HepG2 (cell line): ENCODE measurements around the gene LY6G5B. TPM values are rescaled to one million over a fixed set of nuclear protein-coding genes. Genes with fewer than 3 reads are reported as not detected.

Experiments used
- ATAC-seq: fragments of 200-7000 bp; cut with Tn5 transposase; 3 replicates; pipeline ENCODE4 v1.9.1; 2020; ENCODE audit warnings: mild to moderate bottlenecking, moderate library complexity
- BruUV-seq: library from RNA; stranded (reverse); fragments of 400-500 nt; replicated peaks from 2 replicates; lab custom pipeline; 2021; lab: Mats Ljungman, UMichigan
- CTCF ChIA-PET: fragments of 300-600 bp; formaldehyde crosslinking; extraction: SDS; loops from one replicate; lab custom pipeline; 2021; ENCODE audit warnings: low total read pairs, inconsistent platforms, low intra/inter-chr PET ratio; lab: Yijun Ruan, JAX
- POLR2A ChIA-PET: fragments of 350-600 bp; sonication (Branson Sonifier 250); formaldehyde crosslinking; loops from one replicate; lab custom pipeline; 2020; ENCODE audit warnings: antibody characterized with exemption, inconsistent platforms; lab: Yijun Ruan, JAX
- DNase-seq: peaks from one replicate; pipeline ENCODE4 v3.0.0-alpha.2; 2015; ENCODE audit warnings: low spot score
- FAIRE-seq: peaks from 3 replicates; lab custom pipeline; 2011; peaks lifted over from hg19 to GRCh38; lab: Jason Lieb, UNC
- H2AFZ ChIP-seq: one replicate; pipeline ENCODE4 v1.6.1; 2011; ENCODE audit warnings: low read length, inconsistent platforms
- H3K27ac ChIP-seq: fragments of 300-600 bp; 3 replicates; pipeline ENCODE4 v1.8.0; 2011; ENCODE audit warnings: mixed run types, mild to moderate bottlenecking, mixed read lengths, low read length, inconsistent platforms; ENCODE audit not compliant: insufficient read depth; ENCODE audit errors: extremely low read length
- H3K27me3 ChIP-seq, 2 experiments: fragments of 200-600 bp in 1 of 2; 2 replicates in 1 of 2; 3 replicates in 1 of 2; pipeline versions ENCODE4 v1.6.0 to v1.8.0; 2011; ENCODE audit warnings: low read length in 2 of 2, mild to moderate bottlenecking in 2 of 2, moderate library complexity in 2 of 2, inconsistent platforms in 1 of 2; ENCODE audit not compliant: insufficient read depth in 2 of 2, control insufficient read depth in 1 of 2
- H3K36me3 ChIP-seq, 2 experiments: fragments of 200-600 bp in 1 of 2; replicated peaks in 1 of 2; 2 replicates in 1 of 2; 3 replicates in 1 of 2; pipeline versions ENCODE4 v1.5.1 to v1.8.0; 2011; ENCODE audit warnings: low read length in 2 of 2, inconsistent platforms in 1 of 2; ENCODE audit not compliant: insufficient read depth in 2 of 2, control insufficient read depth in 1 of 2
- H3K4me1 ChIP-seq: 2 replicates; pipeline ENCODE4 v1.5.1; 2012; ENCODE audit warnings: low read length, inconsistent platforms; ENCODE audit not compliant: insufficient read depth
- H3K4me2 ChIP-seq: 2 replicates; pipeline ENCODE4 v1.6.0; 2011; ENCODE audit warnings: low read depth, low read length, inconsistent platforms
- H3K4me3 ChIP-seq, 3 experiments: fragments of 200-600 bp in 1 of 3; sonication (generic), shearing (Covaris generic) in 1 of 3; replicated peaks in 1 of 3; 2 replicates each; pipeline ENCODE4 v1.5.1; 2011 to 2016; ENCODE audit warnings: low read length in 3 of 3, inconsistent platforms in 2 of 3, low read depth in 2 of 3, mild to moderate bottlenecking in 2 of 3, control low read depth in 1 of 3, mixed read lengths in 1 of 3; ENCODE audit not compliant: insufficient read depth in 1 of 3
- H3K79me2 ChIP-seq: one replicate; pipeline ENCODE4 v1.6.1; 2011; ENCODE audit warnings: low read length, inconsistent platforms; ENCODE audit not compliant: insufficient read depth
- H3K9ac ChIP-seq: 2 replicates; pipeline ENCODE4 v1.6.0; 2011; ENCODE audit warnings: mild to moderate bottlenecking, low read depth, low read length, inconsistent platforms; ENCODE audit not compliant: insufficient read depth
- H3K9me3 ChIP-seq: 2 replicates; pipeline ENCODE4 v1.5.1; 2012; ENCODE audit warnings: mild to moderate bottlenecking, low read length
- H4K20me1 ChIP-seq: 2 replicates; pipeline ENCODE4 v1.6.0; 2011; ENCODE audit warnings: inconsistent platforms, mild to moderate bottlenecking, low read length, moderate library complexity; ENCODE audit not compliant: insufficient read depth
- FOXP1 ChIP-seq, 2 experiments: fragments of 450-650 bp in 1 of 2; IDR thresholded peaks; 2 replicates each; pipeline ENCODE4 v1.6.1; 2017 to 2018; ENCODE audit warnings: antibody characterized with exemption in 1 of 2
- NFE2 ChIP-seq: sonication (generic); formaldehyde crosslinking; IDR thresholded peaks from 2 replicates; pipeline ENCODE4 v1.4.0; 2020; ENCODE audit warnings: missing genetic modification reagents
- PLRG1 ChIP-seq: fragments of 450-650 bp; conservative IDR thresholded peaks from 2 replicates; pipeline ENCODE4 v1.6.1; 2016
- SIN3A ChIP-seq: IDR thresholded peaks from 2 replicates; pipeline ENCODE4 v1.6.1; 2011; ENCODE audit warnings: low read depth, mild to moderate bottlenecking, control low read depth, low read length, borderline replicate concordance
- SPEN ChIP-seq: sonication (generic); formaldehyde crosslinking; IDR thresholded peaks from 2 replicates; pipeline ENCODE4 v1.5.1; 2020; ENCODE audit warnings: low read depth, mild to moderate bottlenecking, missing genetic modification reagents
- ZFP82 ChIP-seq: sonication (generic); formaldehyde crosslinking; IDR thresholded peaks from 2 replicates; pipeline ENCODE4 v1.5.1; 2020; ENCODE audit warnings: mild to moderate bottlenecking, missing genetic modification reagents, borderline replicate concordance
- ZNF619 ChIP-seq: sonication (generic); formaldehyde crosslinking; IDR thresholded peaks from 2 replicates; pipeline ENCODE4 v1.4.0; 2020; ENCODE audit warnings: mild to moderate bottlenecking, missing genetic modification reagents
- ZNF777 ChIP-seq: sonication (generic); formaldehyde crosslinking; IDR thresholded peaks from 2 replicates; pipeline ENCODE4 v1.4.0; 2020; ENCODE audit warnings: missing genetic modification reagents
- ZSCAN22 ChIP-seq: sonication (generic); formaldehyde crosslinking; IDR thresholded peaks from 2 replicates; pipeline ENCODE4 v1.4.0; 2020; ENCODE audit warnings: mild to moderate bottlenecking, missing genetic modification reagents
- WGBS: methylation state at CpG from one replicate; pipeline ENCODE4 v1.1.6; 2017; ENCODE audit warnings: low lambda C conversion rate; 5-methylcytosine and 5-hydroxymethylcytosine counted together
- in situ Hi-C: cut with HindIII; loops from 2 replicates; pipeline ENCODE4 v1.10.0; 2017; ENCODE audit warnings: low pct_unique_long_range_greater_than_20kb; ENCODE audit not compliant: extremely low pct_ligation_motif_present
- intact Hi-C: fragments of 100-400 bp; cut with micrococcal nuclease; formaldehyde crosslinking; loops from one replicate; pipeline ENCODE4 v1.10.0; 2022; ENCODE audit not compliant: unreplicated experiment
- polyA plus RNA-seq, 8 experiments: library from polyadenylated mRNA; depleted of rRNA in 3 of 8; stranded (reverse) in 7 of 8; unstranded in 1 of 8; fragments of >200 nt; fragmentation: Illumina TruSeq in 4 of 8; extraction: Trizol in 4 of 8; gene quantifications; 2 replicates each; pipeline versions ENCODE4 v1.2.1 to v1.2.3, GENCODE V29; 2011 to 2016; ENCODE audit warnings: low read depth in 4 of 8, missing spikeins in 1 of 8, mixed read lengths in 1 of 8; ENCODE audit not compliant: insufficient read depth in 1 of 8
- total RNA-seq, 5 experiments: library from RNA; depleted of rRNA; stranded (reverse); fragments of >200 nt; fragmentation: Illumina TruSeq; extraction: Trizol; gene quantifications; 2 replicates each; pipeline ENCODE4 v1.2.3, GENCODE V29; 2016; ENCODE audit warnings: low read depth in 1 of 5
- TF ChIP-seq, protein P1 (sequence below): sonication (generic); formaldehyde crosslinking; IDR thresholded peaks from 2 replicates; pipeline ENCODE4 v1.4.0; 2020; ENCODE audit warnings: missing genetic modification reagents
- TF ChIP-seq, protein P2 (sequence below): sonication (generic); formaldehyde crosslinking; IDR thresholded peaks from 2 replicates; pipeline ENCODE4 v1.5.0; 2020; ENCODE audit warnings: mild to moderate bottlenecking, missing genetic modification reagents

Gene LY6G5B
- total and polyA plus RNA-seq, 2 of the 13 experiments (the other 11 are each of a cell fraction or from before 2014, with no cell fraction given): 7.8 to 15.7 TPM

DNA sequence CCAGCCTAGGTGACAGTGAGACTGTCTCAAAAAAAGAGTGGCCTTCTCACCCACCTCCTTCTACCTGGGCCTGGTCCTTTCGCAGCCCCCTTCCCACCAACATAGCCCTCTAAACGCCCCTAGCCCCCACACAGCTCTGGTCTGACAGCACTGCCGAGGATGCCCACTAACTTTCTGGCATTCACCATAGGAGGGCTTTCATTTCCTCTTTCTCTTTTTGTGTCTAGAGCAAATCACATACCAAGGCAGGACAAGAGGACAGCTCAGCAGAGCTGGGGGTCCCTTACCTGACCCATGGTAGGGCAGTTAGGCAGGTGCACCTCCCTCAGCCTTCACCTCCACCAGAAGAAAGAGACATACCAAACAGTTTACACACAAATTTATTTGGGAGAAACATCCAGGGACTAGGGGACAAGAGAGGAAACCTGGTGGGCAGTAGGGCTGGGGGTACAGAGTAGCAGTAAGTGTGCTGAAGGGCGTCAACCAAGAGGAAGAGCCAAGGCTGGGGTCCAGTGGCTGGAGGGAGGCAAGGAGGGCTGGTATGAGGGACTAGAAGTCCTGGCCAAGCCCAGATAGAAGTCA is 6.6 kb downstream of the LY6G5B start:
- H3K4me1 ChIP-seq: peaks cover 11% of the 10 kb centered on the region
- H3K27ac ChIP-seq: no peak overlapping the region
- FAIRE-seq: no peak
- CTCF ChIA-PET: no interaction called here
- 84% methylated on average over 4 of the region's 4 CpGs for WGBS
- no peak overlapping the region for H3K9ac ChIP-seq
- no peaks in the 10 kb centered on the region for H3K79me2 ChIP-seq
- ATAC-seq: no peak
- H4K20me1 ChIP-seq: no peaks in the 10 kb centered on the region
- POLR2A ChIA-PET: no interaction called here
- no peaks in the 10 kb centered on the region for H3K27me3 ChIP-seq
- BruUV-seq: no TSS peak
- in situ Hi-C loops (no loop called here), intact Hi-C loops (no loop called here)
- TF ChIP-seq, protein P1, sequence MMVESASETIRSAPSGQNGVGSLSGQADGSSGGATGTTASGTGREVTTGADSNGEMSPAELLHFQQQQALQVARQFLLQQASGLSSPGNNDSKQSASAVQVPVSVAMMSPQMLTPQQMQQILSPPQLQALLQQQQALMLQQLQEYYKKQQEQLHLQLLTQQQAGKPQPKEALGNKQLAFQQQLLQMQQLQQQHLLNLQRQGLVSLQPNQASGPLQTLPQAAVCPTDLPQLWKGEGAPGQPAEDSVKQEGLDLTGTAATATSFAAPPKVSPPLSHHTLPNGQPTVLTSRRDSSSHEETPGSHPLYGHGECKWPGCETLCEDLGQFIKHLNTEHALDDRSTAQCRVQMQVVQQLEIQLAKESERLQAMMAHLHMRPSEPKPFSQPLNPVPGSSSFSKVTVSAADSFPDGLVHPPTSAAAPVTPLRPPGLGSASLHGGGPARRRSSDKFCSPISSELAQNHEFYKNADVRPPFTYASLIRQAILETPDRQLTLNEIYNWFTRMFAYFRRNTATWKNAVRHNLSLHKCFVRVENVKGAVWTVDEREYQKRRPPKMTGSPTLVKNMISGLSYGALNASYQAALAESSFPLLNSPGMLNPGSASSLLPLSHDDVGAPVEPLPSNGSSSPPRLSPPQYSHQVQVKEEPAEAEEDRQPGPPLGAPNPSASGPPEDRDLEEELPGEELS (CRISPR knock-in tag): no peak
- H3K4me2 ChIP-seq: no peak overlapping the region
- H3K4me3 ChIP-seq: no peak overlapping the region
- no peaks in the 10 kb centered on the region for H3K9me3 ChIP-seq
- H2AFZ ChIP-seq: no peak overlapping the region
- DNase-seq: no peak
- peaks cover 10 to 14% of the 10 kb centered on the region in 2 experiments for H3K36me3 ChIP-seq

DNA sequence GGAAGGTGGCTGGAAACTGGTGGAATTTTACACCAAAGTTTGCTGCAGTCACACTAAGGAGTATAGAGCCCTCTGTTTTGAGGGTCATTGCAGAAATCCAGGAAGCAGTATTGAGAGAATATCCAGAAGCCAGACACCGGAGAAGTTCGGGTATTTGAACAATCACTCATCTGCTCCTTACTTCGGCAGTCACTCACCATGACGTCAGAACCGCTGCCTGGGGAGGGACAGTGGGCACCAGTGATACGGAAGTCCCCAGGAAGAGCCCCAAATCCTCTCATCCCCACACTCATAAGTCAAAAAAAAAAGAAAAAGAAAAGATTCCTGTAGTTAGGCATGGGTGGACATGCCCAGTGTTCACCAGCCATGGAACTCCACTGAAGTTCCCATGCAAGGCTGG is 7.1 kb downstream of the LY6G5B start:
- intact Hi-C loops: no loop called here
- TF ChIP-seq ZSCAN22: no peak
- no peak for TF ChIP-seq NFE2
- TF ChIP-seq, protein P2, sequence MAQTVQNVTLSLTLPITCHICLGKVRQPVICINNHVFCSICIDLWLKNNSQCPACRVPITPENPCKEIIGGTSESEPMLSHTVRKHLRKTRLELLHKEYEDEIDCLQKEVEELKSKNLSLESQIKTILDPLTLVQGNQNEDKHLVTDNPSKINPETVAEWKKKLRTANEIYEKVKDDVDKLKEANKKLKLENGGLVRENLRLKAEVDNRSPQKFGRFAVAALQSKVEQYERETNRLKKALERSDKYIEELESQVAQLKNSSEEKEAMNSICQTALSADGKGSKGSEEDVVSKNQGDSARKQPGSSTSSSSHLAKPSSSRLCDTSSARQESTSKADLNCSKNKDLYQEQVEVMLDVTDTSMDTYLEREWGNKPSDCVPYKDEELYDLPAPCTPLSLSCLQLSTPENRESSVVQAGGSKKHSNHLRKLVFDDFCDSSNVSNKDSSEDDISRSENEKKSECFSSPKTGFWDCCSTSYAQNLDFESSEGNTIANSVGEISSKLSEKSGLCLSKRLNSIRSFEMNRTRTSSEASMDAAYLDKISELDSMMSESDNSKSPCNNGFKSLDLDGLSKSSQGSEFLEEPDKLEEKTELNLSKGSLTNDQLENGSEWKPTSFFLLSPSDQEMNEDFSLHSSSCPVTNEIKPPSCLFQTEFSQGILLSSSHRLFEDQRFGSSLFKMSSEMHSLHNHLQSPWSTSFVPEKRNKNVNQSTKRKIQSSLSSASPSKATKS (CRISPR knock-in tag): no peak
- no peak for TF ChIP-seq FOXP1 (IDR thresholded peaks at IDR 0.05)
- TF ChIP-seq FOXP1 (CRISPR knock-in tag; IDR thresholded peaks at IDR 0.05): no peak
- TF ChIP-seq ZFP82: no peak
- TF ChIP-seq SPEN (CRISPR knock-in tag): no peak
- TF ChIP-seq ZNF619 (CRISPR knock-in tag): no peak
- TF ChIP-seq PLRG1: no peak
- TF ChIP-seq SIN3A: no peak
- no peak for TF ChIP-seq ZNF777 (CRISPR knock-in tag)

More for the DNA sequence above, 7.1 kb downstream of the LY6G5B start:
- Histone ChIP-seq H3K36me3 (peaks cover 6 to 9% of the 10 kb centered on the region in 2 experiments; a peak in 4 of 5 replicates), H3K9me3 (no peaks in the 10 kb centered on the region), H3K27me3 (no peaks in the 10 kb centered on the region), H3K27ac (no peak overlapping the region), H4K20me1 (no peaks in the 10 kb centered on the region), H3K9ac (no peak overlapping the region), H3K4me1 (peaks cover 11% of the 10 kb centered on the region), H2AFZ (no peak overlapping the region), H3K4me3 (no peak overlapping the region), H3K4me2 (no peak overlapping the region), H3K79me2 (no peaks in the 10 kb centered on the region)
- DNase-seq (no peak), ATAC-seq (no peak), FAIRE-seq (no peak)
- POLR2A ChIA-PET: no interaction called here
- in situ Hi-C loops: no loop called here
- BruUV-seq: no TSS peak
- WGBS: 51% methylated on average over 6 of the region's 6 CpGs
- CTCF ChIA-PET: no interaction called here
